Measurements from ENCODE around the gene MINDY2. TPM values are rescaled to one million over a fixed set of nuclear protein-coding genes. Genes with fewer than 3 reads are reported as not detected.
"Not testable (repeated sequence)": the region's sequence is repeated elsewhere in the genome, so short reads cannot be mapped to it uniquely, and the experiment has no call there.

MINDY2 gene
- total RNA-seq, 1 experiment from 2014 or later: 6.8 TPM

DNA sequence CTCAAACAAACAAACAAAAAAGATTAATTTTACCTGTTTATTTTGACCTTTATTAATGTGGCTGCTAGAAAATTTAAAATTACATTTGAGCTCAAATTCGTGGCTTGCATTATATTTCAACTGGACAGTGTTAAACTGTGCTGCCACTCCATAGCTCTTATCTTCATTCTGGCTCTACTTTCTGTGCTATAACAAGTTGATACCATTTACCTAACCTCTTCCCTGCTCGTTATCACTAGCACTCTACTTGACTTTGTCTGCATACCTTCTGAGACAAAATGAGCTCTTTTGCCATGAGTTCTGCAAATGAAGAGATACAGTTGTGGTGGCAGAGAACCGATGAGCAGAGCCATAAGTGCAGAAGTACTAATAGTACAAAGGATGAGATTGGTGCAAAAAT lies 26.4 kb downstream of the MINDY2 start:
- intact Hi-C loops (cut with micrococcal nuclease; ENCODE audit: unreplicated experiment): no loop called here
- Histone ChIP-seq H3K4me3 (ENCODE audit: low read depth in 2 of 2, low read length in 2 of 2) (no peak overlapping the region), H3K27ac (ENCODE audit: low read length) (no peak overlapping the region), H3K27me3 (ENCODE audit: control insufficient read depth, insufficient read depth, low read length) (no peaks in the 10 kb centered on the region), H3K9me3 (ENCODE audit: control insufficient read depth, insufficient read depth, low read depth, low read length) (no peaks in the 10 kb centered on the region), H3K36me3 (ENCODE audit: control insufficient read depth, insufficient read depth, low read length) (no peaks in the 10 kb centered on the region), H3K4me1 (ENCODE audit: control insufficient read depth, insufficient read depth, low read length) (no peaks in the 10 kb centered on the region)
- no peak for ATAC-seq
- in situ Hi-C loops (cut with HindIII; ENCODE audit: low pct_unique_long_range_greater_than_20kb, low sequenced_read_pairs): no loop called here
- no peak for DNase-seq (ENCODE audit: low read depth, low spot score)
- no peak for TF ChIP-seq POLR2AphosphoS5 (IDR thresholded peaks at IDR 0.05; ENCODE audit: low read depth, low read length)
- TF ChIP-seq, protein P1, sequence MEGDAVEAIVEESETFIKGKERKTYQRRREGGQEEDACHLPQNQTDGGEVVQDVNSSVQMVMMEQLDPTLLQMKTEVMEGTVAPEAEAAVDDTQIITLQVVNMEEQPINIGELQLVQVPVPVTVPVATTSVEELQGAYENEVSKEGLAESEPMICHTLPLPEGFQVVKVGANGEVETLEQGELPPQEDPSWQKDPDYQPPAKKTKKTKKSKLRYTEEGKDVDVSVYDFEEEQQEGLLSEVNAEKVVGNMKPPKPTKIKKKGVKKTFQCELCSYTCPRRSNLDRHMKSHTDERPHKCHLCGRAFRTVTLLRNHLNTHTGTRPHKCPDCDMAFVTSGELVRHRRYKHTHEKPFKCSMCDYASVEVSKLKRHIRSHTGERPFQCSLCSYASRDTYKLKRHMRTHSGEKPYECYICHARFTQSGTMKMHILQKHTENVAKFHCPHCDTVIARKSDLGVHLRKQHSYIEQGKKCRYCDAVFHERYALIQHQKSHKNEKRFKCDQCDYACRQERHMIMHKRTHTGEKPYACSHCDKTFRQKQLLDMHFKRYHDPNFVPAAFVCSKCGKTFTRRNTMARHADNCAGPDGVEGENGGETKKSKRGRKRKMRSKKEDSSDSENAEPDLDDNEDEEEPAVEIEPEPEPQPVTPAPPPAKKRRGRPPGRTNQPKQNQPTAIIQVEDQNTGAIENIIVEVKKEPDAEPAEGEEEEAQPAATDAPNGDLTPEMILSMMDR (IDR thresholded peaks at IDR 0.05): no peak
- TF ChIP-seq SIN3A (IDR thresholded peaks at IDR 0.05; ENCODE audit: borderline replicate concordance, insufficient read depth, low read depth, low read length): no peak
- TF ChIP-seq, protein P2, sequence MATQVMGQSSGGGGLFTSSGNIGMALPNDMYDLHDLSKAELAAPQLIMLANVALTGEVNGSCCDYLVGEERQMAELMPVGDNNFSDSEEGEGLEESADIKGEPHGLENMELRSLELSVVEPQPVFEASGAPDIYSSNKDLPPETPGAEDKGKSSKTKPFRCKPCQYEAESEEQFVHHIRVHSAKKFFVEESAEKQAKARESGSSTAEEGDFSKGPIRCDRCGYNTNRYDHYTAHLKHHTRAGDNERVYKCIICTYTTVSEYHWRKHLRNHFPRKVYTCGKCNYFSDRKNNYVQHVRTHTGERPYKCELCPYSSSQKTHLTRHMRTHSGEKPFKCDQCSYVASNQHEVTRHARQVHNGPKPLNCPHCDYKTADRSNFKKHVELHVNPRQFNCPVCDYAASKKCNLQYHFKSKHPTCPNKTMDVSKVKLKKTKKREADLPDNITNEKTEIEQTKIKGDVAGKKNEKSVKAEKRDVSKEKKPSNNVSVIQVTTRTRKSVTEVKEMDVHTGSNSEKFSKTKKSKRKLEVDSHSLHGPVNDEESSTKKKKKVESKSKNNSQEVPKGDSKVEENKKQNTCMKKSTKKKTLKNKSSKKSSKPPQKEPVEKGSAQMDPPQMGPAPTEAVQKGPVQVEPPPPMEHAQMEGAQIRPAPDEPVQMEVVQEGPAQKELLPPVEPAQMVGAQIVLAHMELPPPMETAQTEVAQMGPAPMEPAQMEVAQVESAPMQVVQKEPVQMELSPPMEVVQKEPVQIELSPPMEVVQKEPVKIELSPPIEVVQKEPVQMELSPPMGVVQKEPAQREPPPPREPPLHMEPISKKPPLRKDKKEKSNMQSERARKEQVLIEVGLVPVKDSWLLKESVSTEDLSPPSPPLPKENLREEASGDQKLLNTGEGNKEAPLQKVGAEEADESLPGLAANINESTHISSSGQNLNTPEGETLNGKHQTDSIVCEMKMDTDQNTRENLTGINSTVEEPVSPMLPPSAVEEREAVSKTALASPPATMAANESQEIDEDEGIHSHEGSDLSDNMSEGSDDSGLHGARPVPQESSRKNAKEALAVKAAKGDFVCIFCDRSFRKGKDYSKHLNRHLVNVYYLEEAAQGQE (IDR thresholded peaks at IDR 0.05; ENCODE audit: insufficient read depth in 1 of 2, low read depth in 2 of 2, low read length in 1 of 2): no peak
- no peak for TF ChIP-seq TCF7L2 (IDR thresholded peaks at IDR 0.05; ENCODE audit: low read depth, low read length)
- CTCF ChIA-PET: interaction anchor here (0.7 kb wide), 1 partner anchor 27 kb away, joined by 5 read pairs; no protein-coding TSS in a partner anchor
- BruUV-seq (replicated peaks): no TSS peak
- POLR2A ChIA-PET: interaction anchor here (0.7 kb wide), 1 partner anchor 17 kb away, joined by 3 read pairs; no protein-coding TSS in a partner anchor

DNA sequence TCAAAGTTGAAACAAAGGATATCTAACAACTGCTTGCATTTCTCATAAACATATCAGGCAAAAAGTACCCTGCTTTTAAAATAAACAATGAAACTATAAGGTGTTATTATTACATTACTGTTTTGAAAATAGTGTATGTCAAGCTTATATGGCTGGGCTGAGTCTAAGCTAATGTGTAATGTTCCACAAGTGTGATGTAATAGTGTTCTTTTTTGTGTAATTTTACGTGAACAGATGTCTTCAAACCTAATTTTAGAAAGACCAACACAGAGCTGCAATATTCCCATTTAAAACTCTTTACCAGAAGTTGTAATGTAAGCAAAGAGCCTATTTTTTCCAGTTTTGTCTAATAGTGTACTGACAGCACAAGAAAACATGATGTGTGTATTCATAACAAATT lies 34.0 kb downstream of the MINDY2 start:
- TF ChIP-seq, protein P2 (IDR thresholded peaks at IDR 0.05; ENCODE audit: insufficient read depth in 1 of 2, low read depth in 2 of 2, low read length in 1 of 2): no peak
- TF ChIP-seq, protein P1 (IDR thresholded peaks at IDR 0.05): no peak
- TF ChIP-seq POLR2AphosphoS5 (IDR thresholded peaks at IDR 0.05; ENCODE audit: low read depth, low read length): no peak
- TF ChIP-seq SIN3A (IDR thresholded peaks at IDR 0.05; ENCODE audit: borderline replicate concordance, insufficient read depth, low read depth, low read length): no peak
- no peak for TF ChIP-seq TCF7L2 (IDR thresholded peaks at IDR 0.05; ENCODE audit: low read depth, low read length)
- BruUV-seq (replicated peaks): no TSS peak
- Histone ChIP-seq H3K4me3 (ENCODE audit: low read depth in 2 of 2, low read length in 2 of 2) (no peak overlapping the region), H3K4me1 (ENCODE audit: control insufficient read depth, insufficient read depth, low read length) (no peaks in the 10 kb centered on the region), H3K27me3 (ENCODE audit: control insufficient read depth, insufficient read depth, low read length) (no peaks in the 10 kb centered on the region), H3K27ac (ENCODE audit: low read length) (no peak overlapping the region), H3K36me3 (ENCODE audit: control insufficient read depth, insufficient read depth, low read length) (no peaks in the 10 kb centered on the region), H3K9me3 (ENCODE audit: control insufficient read depth, insufficient read depth, low read depth, low read length) (no peaks in the 10 kb centered on the region)
- in situ Hi-C loops (cut with HindIII; ENCODE audit: low pct_unique_long_range_greater_than_20kb, low sequenced_read_pairs) (no loop called here), intact Hi-C loops (cut with micrococcal nuclease; ENCODE audit: unreplicated experiment) (no loop called here)
- POLR2A ChIA-PET: no interaction called here
- DNase-seq (ENCODE audit: low read depth, low spot score) (no peak), ATAC-seq (no peak)
- CTCF ChIA-PET: interaction anchor here (0.5 kb wide), 1 partner anchor 336 kb away, joined by 10 read pairs; no protein-coding TSS in a partner anchor

DNA sequence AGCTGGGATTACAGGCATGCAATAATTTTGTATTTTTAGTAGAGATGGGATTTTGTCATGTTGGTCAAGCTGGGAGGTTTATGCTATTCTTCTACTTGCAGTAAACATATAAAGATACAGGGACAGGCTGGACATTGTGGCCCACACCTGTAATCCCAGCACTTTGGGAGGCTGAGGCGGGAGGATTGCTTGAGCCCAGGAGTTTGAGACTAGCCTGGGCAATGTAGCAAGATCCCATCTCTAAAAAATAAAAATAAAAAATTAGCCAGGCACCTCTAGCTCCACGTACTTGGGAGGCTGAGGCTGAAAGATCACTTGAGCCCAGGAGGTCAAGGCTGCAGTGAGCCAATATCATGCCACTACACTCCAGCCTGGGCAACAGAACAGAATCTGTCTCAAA lies 52.2 kb downstream of the MINDY2 start:
- ATAC-seq; BruUV-seq (replicated peaks); H3K4me1 ChIP-seq (ENCODE audit: control insufficient read depth, insufficient read depth, low read length); H3K9me3 ChIP-seq (ENCODE audit: control insufficient read depth, insufficient read depth, low read depth, low read length); H3K27me3 ChIP-seq (ENCODE audit: control insufficient read depth, insufficient read depth, low read length); DNase-seq (ENCODE audit: low read depth, low spot score); H3K27ac ChIP-seq (ENCODE audit: low read length); H3K36me3 ChIP-seq (ENCODE audit: control insufficient read depth, insufficient read depth, low read length); in situ Hi-C loops (cut with HindIII; ENCODE audit: low pct_unique_long_range_greater_than_20kb, low sequenced_read_pairs); intact Hi-C loops (cut with micrococcal nuclease; ENCODE audit: unreplicated experiment); POLR2A ChIA-PET; H3K4me3 ChIP-seq (ENCODE audit: low read depth in 2 of 2, low read length in 2 of 2): not testable (repeated sequence)
- CTCF ChIA-PET: interaction anchor here (0.6 kb wide), 1 partner anchor 235 kb away, joined by 6 read pairs; no protein-coding TSS in a partner anchor
